A549 (cell line): ENCODE measurements around the gene HHATL.

Experiments
- CEBPB ChIP-seq, 2 experiments: fragments of >200 bp in 1 of 2; sonication (Bioruptor Twin) in 1 of 2; formaldehyde crosslinking in 1 of 2; IDR thresholded peaks; 2 replicates each; pipeline ENCODE4 v1.6.1; 2012 to 2016
- EP300 ChIP-seq, 2 experiments: fragments of >200 bp; sonication (Bioruptor Twin); formaldehyde crosslinking; IDR thresholded peaks; 2 replicates in 1 of 2; 3 replicates in 1 of 2; pipeline ENCODE4 v1.6.1; 2016 to 2017
- HDAC2 ChIP-seq: fragments of 200-600 bp; sonication (generic); IDR thresholded peaks from 2 replicates; pipeline ENCODE4 v1.6.1; 2016
- NPAS2 ChIP-seq: fragments of 250-450 bp; sonication (Bioruptor Pico); IDR thresholded peaks from 2 replicates; pipeline ENCODE4 v1.8.0; 2022; ENCODE audit warnings: mild to moderate bottlenecking, moderate library complexity, borderline replicate concordance
- POLR2A ChIP-seq: IDR thresholded peaks from 2 replicates; pipeline ENCODE4 v1.6.1; 2012; ENCODE audit warnings: mild to moderate bottlenecking, low read length
- RAD21 ChIP-seq, 2 experiments: fragments of >200 bp in 1 of 2; sonication (Bioruptor Twin) in 1 of 2; formaldehyde crosslinking in 1 of 2; IDR thresholded peaks in 1 of 2; conservative IDR thresholded peaks in 1 of 2; 2 replicates in 1 of 2; 3 replicates in 1 of 2; pipeline ENCODE4 v1.6.1; 2012 to 2018; ENCODE audit warnings: inconsistent platforms in 1 of 2
- RFX5 ChIP-seq: fragments of 450-650 bp; IDR thresholded peaks from 2 replicates; pipeline ENCODE4 v1.7.1; 2014; ENCODE audit warnings: antibody characterized with exemption, mild to moderate bottlenecking, moderate library complexity
- TF ChIP-seq, protein P1 (sequence below): fragments of >200 bp; sonication (Bioruptor Twin); formaldehyde crosslinking; IDR thresholded peaks from 3 replicates; pipeline ENCODE4 v1.5.1; 2016
- TF ChIP-seq, protein P2 (sequence below): IDR thresholded peaks from 2 replicates; pipeline ENCODE4 v1.6.1; 2012

DNA sequence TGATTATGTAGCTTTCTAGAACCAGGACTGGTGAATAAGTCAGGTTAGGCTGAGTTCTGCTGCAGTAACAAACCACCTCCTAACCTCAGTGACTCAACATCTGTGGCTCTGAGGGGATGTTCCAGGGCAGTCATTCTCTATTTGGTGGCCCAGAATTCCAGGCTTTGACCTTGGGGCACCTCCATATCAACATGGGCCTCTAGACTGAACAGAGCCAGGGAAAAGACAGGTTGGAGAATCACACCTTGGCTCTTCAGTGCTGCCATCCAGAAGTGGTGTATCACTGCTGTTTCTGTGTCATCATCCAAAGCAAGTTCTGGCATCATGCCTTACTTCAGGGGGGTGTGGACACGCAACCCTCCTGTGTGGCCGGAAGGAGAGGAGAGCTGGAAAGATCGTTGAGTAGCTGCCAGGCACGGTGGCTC, 33.8 kb downstream of the HHATL start:
- TF ChIP-seq CEBPB (IDR thresholded peaks at IDR 0.05) (no peak), NPAS2 (CRISPR knock-in tag) (no peak), HDAC2 (no peak), EP300 (IDR thresholded peaks at IDR 0.05) (no peak), RFX5 (no peak), RAD21 (conservative IDR thresholded peaks at IDR 0.05 in 1 of 2, IDR thresholded peaks at IDR 0.05 in 1 of 2) (no peak), POLR2A (no peak)
- TF ChIP-seq, protein P1, sequence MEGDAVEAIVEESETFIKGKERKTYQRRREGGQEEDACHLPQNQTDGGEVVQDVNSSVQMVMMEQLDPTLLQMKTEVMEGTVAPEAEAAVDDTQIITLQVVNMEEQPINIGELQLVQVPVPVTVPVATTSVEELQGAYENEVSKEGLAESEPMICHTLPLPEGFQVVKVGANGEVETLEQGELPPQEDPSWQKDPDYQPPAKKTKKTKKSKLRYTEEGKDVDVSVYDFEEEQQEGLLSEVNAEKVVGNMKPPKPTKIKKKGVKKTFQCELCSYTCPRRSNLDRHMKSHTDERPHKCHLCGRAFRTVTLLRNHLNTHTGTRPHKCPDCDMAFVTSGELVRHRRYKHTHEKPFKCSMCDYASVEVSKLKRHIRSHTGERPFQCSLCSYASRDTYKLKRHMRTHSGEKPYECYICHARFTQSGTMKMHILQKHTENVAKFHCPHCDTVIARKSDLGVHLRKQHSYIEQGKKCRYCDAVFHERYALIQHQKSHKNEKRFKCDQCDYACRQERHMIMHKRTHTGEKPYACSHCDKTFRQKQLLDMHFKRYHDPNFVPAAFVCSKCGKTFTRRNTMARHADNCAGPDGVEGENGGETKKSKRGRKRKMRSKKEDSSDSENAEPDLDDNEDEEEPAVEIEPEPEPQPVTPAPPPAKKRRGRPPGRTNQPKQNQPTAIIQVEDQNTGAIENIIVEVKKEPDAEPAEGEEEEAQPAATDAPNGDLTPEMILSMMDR: no peak
- TF ChIP-seq, protein P2, sequence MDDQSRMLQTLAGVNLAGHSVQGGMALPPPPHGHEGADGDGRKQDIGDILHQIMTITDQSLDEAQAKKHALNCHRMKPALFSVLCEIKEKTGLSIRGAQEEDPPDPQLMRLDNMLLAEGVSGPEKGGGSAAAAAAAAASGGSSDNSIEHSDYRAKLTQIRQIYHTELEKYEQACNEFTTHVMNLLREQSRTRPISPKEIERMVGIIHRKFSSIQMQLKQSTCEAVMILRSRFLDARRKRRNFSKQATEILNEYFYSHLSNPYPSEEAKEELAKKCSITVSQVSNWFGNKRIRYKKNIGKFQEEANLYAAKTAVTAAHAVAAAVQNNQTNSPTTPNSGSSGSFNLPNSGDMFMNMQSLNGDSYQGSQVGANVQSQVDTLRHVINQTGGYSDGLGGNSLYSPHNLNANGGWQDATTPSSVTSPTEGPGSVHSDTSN: no peak
